Vagina (tissue), 2 donors: ENCODE results near the gene POU2F1.

ENCODE experiments used
- CTCF ChIP-seq, 3 experiments: fragments of 450-650 bp in 2 of 3; fragments of 200-600 bp in 1 of 3; sonication (generic) in 1 of 3; IDR thresholded peaks; one replicate each; pipeline ENCODE4 v1.5.1; 2017 to 2019; ENCODE audit warnings: antibody characterized with exemption in 3 of 3, mild to moderate bottlenecking in 2 of 3, moderate library complexity in 2 of 3
- POLR2A ChIP-seq, 2 donors: fragments of 450-650 bp; IDR thresholded peaks; one replicate each; pipeline ENCODE4 v1.6.1; 2017; ENCODE audit warnings: antibody characterized with exemption in 2 of 2, mild to moderate bottlenecking in 2 of 2, moderate library complexity in 2 of 2
- POLR2AphosphoS5 ChIP-seq, 2 donors: sonication (generic); formaldehyde crosslinking; IDR thresholded peaks; one replicate each; pipeline ENCODE4 v1.9.0; 2017; ENCODE audit warnings: antibody characterized with exemption in 2 of 2, mild to moderate bottlenecking in 2 of 2, low read depth in 1 of 2; ENCODE audit not compliant: insufficient read depth in 1 of 2

- TF ChIP-seq CTCF (IDR thresholded peaks at IDR 0.05), result no peak
- no peak for TF ChIP-seq POLR2A (IDR thresholded peaks at IDR 0.05)
- TF ChIP-seq POLR2AphosphoS5 (IDR thresholded peaks at IDR 0.05; ENCODE audit: insufficient read depth in 1 of 2, low read depth in 1 of 2), result no peak
These were observed 150.3 kb downstream of the POU2F1 start for GRCh38 chr1:167371030-167371429.
